Kidney glomerular epithelial cell (primary cell): ENCODE data around the gene TMEM117.
"Not testable (repeated sequence)": the region's sequence is repeated elsewhere in the genome, so short reads cannot be mapped to it uniquely, and the experiment has no call there.

Experiments used
- DNase-seq: peaks from one replicate; lab custom pipeline; 2025; lab: John Stamatoyannopoulos, UW

Gene TMEM117

GRCh38 chr12:44025499-44025898, 189.6 kb downstream of the TMEM117 start:
- no peak for DNase-seq

- DNase-seq: no peak
These were observed 190.2 kb downstream of the TMEM117 start for GRCh38 chr12:44026046-44026445.

GRCh38 chr12:44026926-44027325, 191.0 kb downstream of the TMEM117 start:
- DNase-seq: not testable (repeated sequence)

- no peak for DNase-seq
These were observed 193.3 kb downstream of the TMEM117 start for GRCh38 chr12:44029194-44029593.

GRCh38 chr12:44031472-44032185, 195.7 kb downstream of the TMEM117 start:
- no peak for DNase-seq

GRCh38 chr12:44034906-44035305, 199.0 kb downstream of the TMEM117 start:
- DNase-seq: no peak

GRCh38 chr12:44036875-44037443, 201.1 kb downstream of the TMEM117 start:
- no peak for DNase-seq

- no peak for DNase-seq
These were observed 202.5 kb downstream of the TMEM117 start for GRCh38 chr12:44038411-44038810.

GRCh38 chr12:44044491-44044890, 208.6 kb downstream of the TMEM117 start:
- DNase-seq: not testable (repeated sequence)

- DNase-seq: no peak
These were observed 211.0 kb downstream of the TMEM117 start for GRCh38 chr12:44046732-44047417.

- DNase-seq: no peak
These were observed 216.7 kb downstream of the TMEM117 start for GRCh38 chr12:44052554-44052953.

- DNase-seq: no peak
These were observed 217.8 kb downstream of the TMEM117 start for GRCh38 chr12:44053549-44054127.

GRCh38 chr12:44054281-44054680, 218.4 kb downstream of the TMEM117 start:
- no peak for DNase-seq

GRCh38 chr12:44058366-44058765, 222.5 kb downstream of the TMEM117 start:
- DNase-seq: no peak

GRCh38 chr12:44059476-44059875, 223.6 kb downstream of the TMEM117 start:
- no peak for DNase-seq

GRCh38 chr12:44063671-44064070, 227.8 kb downstream of the TMEM117 start:
- no peak for DNase-seq

- no peak for DNase-seq
These were observed 241.0 kb downstream of the TMEM117 start for GRCh38 chr12:44076871-44077270.

GRCh38 chr12:44077294-44077693, 241.4 kb downstream of the TMEM117 start:
- DNase-seq: no peak

GRCh38 chr12:44078273-44078672, 242.4 kb downstream of the TMEM117 start:
- no peak for DNase-seq

GRCh38 chr12:44088647-44089046, 252.8 kb downstream of the TMEM117 start:
- no peak for DNase-seq

GRCh38 chr12:44091948-44092606, 256.2 kb downstream of the TMEM117 start:
- DNase-seq: no peak

GRCh38 chr12:44098786-44099185, 262.9 kb downstream of the TMEM117 start:
- no peak for DNase-seq
